Neural cell (in vitro differentiated cells): ENCODE results near the gene TRA2A. TPM values are rescaled to one million over a fixed set of nuclear protein-coding genes. Genes with fewer than 3 reads are reported as not detected.

Experiments
- H2AFZ ChIP-seq: fragments of 200-600, 300-800 bp; sonication (generic), shearing (Covaris generic); 2 replicates; pipeline ENCODE4 v1.6.0; 2014; ENCODE audit warnings: low read depth, mild to moderate bottlenecking, antibody characterized with exemption, low read length, moderate library complexity
- H3F3A ChIP-seq: fragments of 200-600 bp; shearing (Covaris generic); 2 replicates; pipeline ENCODE4 v1.6.1; 2016; ENCODE audit warnings: mild to moderate bottlenecking, moderate library complexity, mixed read lengths, antibody characterized with exemption, low read length; ENCODE audit not compliant: insufficient read depth, poor library complexity, severe bottlenecking
- H3K27ac ChIP-seq: fragments of 200-600, 300-800 bp; sonication (generic), shearing (Covaris generic); 2 replicates; pipeline ENCODE4 v1.5.1; 2014; ENCODE audit warnings: mild to moderate bottlenecking, low read length, moderate library complexity
- H3K27me3 ChIP-seq: fragments of 300-800, 200-600 bp; sonication (generic), shearing (Covaris generic); 2 replicates; pipeline ENCODE4 v1.6.0; 2014; ENCODE audit warnings: mild to moderate bottlenecking, low read depth, low read length, moderate library complexity; ENCODE audit not compliant: insufficient read depth
- H3K36me3 ChIP-seq: fragments of 300-800, 200-600 bp; sonication (generic), shearing (Covaris generic); 2 replicates; pipeline ENCODE4 v1.5.1; 2014; ENCODE audit warnings: mild to moderate bottlenecking, antibody characterized with exemption, low read length, moderate library complexity; ENCODE audit not compliant: insufficient read depth
- H3K4me2 ChIP-seq: fragments of 300-800, 200-600 bp; sonication (generic), shearing (Covaris generic); 2 replicates; pipeline ENCODE4 v1.6.0; 2014; ENCODE audit warnings: mild to moderate bottlenecking, low read length
- H3K4me3 ChIP-seq: fragments of 300-800, 200-600 bp; sonication (generic), shearing (Covaris generic); 2 replicates; pipeline ENCODE4 v1.5.1; 2014; ENCODE audit warnings: mild to moderate bottlenecking, low read length, moderate library complexity
- H3K79me2 ChIP-seq: fragments of 200-600 bp; shearing (Covaris generic); replicated peaks from 2 replicates; pipeline ENCODE4 v1.6.0; 2014; ENCODE audit warnings: mild to moderate bottlenecking, low read length, moderate library complexity; ENCODE audit not compliant: insufficient read depth
- H3K9ac ChIP-seq: fragments of 300-800, 200-600 bp; sonication (generic), shearing (Covaris generic); 2 replicates; pipeline ENCODE4 v1.6.1; 2016; ENCODE audit warnings: mild to moderate bottlenecking, low read length, mixed read lengths
- H3K9me2 ChIP-seq: fragments of 200-600 bp; shearing (Covaris generic); 2 replicates; pipeline ENCODE4 v1.6.1; 2016; ENCODE audit warnings: mild to moderate bottlenecking, low read length, mixed read lengths; ENCODE audit not compliant: insufficient read depth
- H3K9me3 ChIP-seq: fragments of 200-600, 300-800 bp; sonication (generic), shearing (Covaris generic); 2 replicates; pipeline ENCODE4 v1.6.1; 2016; ENCODE audit warnings: mild to moderate bottlenecking, mixed run types, low read length, moderate library complexity, mixed read lengths
- H4K20me1 ChIP-seq: fragments of 200-600 bp; shearing (Covaris generic); 2 replicates; pipeline ENCODE4 v1.6.1; 2016; ENCODE audit warnings: mild to moderate bottlenecking, mixed run types; ENCODE audit not compliant: insufficient read depth
- CTCF ChIP-seq: fragments of 450-650 bp; IDR thresholded peaks from 2 replicates; pipeline ENCODE4 v1.5.1; 2014; ENCODE audit warnings: antibody characterized with exemption, mild to moderate bottlenecking, moderate library complexity; ENCODE audit not compliant: poor library complexity, severe bottlenecking
- EP300 ChIP-seq: fragments of 450-650 bp; conservative IDR thresholded peaks from 2 replicates; pipeline ENCODE4 v1.6.1; 2014; ENCODE audit warnings: antibody characterized with exemption, mild to moderate bottlenecking, moderate library complexity; ENCODE audit not compliant: poor library complexity, severe bottlenecking
- EZH2 ChIP-seq: fragments of 200-600, 300-800 bp; shearing (Covaris generic), sonication (generic); IDR thresholded peaks from 2 replicates; pipeline ENCODE4 v1.6.1; 2014; ENCODE audit warnings: antibody characterized with exemption, low read length, borderline replicate concordance, mild to moderate bottlenecking; ENCODE audit not compliant: insufficient read depth, poor library complexity, severe bottlenecking
- MXI1 ChIP-seq: fragments of 450-650 bp; conservative IDR thresholded peaks from 2 replicates; pipeline ENCODE4 v1.6.1; 2014; ENCODE audit warnings: antibody characterized with exemption, mild to moderate bottlenecking; ENCODE audit not compliant: poor library complexity, severe bottlenecking
- POLR2AphosphoS5 ChIP-seq: IDR thresholded peaks from 2 replicates; pipeline ENCODE4 v1.6.1; 2012
- RAD21 ChIP-seq: fragments of 450-650 bp; conservative IDR thresholded peaks from 2 replicates; pipeline ENCODE4 v1.6.1; 2014; ENCODE audit warnings: antibody characterized with exemption, mild to moderate bottlenecking, moderate library complexity
- SMC3 ChIP-seq: fragments of 450-650 bp; conservative IDR thresholded peaks from 2 replicates; pipeline ENCODE4 v1.6.1; 2014; ENCODE audit warnings: antibody characterized with exemption, mild to moderate bottlenecking, moderate library complexity; ENCODE audit not compliant: poor library complexity
- TAF1 ChIP-seq: IDR thresholded peaks from 2 replicates; pipeline ENCODE4 v1.6.1; 2012; ENCODE audit warnings: low read depth
- polyA plus RNA-seq: library from polyadenylated mRNA; depleted of rRNA; stranded (reverse); fragments of >200 nt; gene quantifications from 2 replicates; pipeline ENCODE4 v1.2.3, GENCODE V29; 2014
- TF ChIP-seq, protein P1 (sequence below): IDR thresholded peaks from 2 replicates; pipeline ENCODE4 v1.6.1; 2012; ENCODE audit warnings: borderline replicate concordance

The TRA2A gene
- polyA plus RNA-seq, 1 donor from 2014 or later, result 188 TPM

DNA sequence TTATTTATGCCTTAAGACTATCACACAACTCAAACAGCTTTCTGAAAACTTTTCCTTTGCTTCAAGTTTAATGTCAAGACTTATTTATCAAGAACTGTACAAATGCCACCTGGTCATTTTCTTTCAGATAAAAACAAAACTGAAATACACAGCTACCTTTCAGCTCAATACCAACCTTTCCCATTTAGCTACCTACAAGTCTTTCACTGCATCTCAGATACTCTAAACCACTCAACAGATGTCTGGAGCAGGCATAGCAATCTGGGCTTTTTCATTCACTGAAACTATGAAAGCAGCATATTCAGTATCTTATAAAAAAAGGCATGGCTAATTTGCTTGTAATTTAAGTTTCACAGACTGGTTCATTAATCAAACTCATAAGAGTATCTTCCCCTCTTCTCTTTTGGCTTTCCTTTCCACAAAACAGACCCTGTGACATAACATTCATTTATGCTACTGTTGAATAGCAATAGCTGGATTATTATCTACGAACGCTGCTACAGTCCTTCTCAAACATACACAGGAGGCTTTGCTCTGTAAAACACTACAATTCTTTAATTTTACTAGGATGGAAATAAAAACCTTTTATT is 8.2 kb downstream of the TRA2A start:
- TF ChIP-seq MXI1 (no peak), TAF1 (no peak), SMC3 (no peak), EP300 (no peak), RAD21 (no peak), EZH2 (no peak), POLR2AphosphoS5 (no peak), CTCF (no peak)
- TF ChIP-seq, protein P1, sequence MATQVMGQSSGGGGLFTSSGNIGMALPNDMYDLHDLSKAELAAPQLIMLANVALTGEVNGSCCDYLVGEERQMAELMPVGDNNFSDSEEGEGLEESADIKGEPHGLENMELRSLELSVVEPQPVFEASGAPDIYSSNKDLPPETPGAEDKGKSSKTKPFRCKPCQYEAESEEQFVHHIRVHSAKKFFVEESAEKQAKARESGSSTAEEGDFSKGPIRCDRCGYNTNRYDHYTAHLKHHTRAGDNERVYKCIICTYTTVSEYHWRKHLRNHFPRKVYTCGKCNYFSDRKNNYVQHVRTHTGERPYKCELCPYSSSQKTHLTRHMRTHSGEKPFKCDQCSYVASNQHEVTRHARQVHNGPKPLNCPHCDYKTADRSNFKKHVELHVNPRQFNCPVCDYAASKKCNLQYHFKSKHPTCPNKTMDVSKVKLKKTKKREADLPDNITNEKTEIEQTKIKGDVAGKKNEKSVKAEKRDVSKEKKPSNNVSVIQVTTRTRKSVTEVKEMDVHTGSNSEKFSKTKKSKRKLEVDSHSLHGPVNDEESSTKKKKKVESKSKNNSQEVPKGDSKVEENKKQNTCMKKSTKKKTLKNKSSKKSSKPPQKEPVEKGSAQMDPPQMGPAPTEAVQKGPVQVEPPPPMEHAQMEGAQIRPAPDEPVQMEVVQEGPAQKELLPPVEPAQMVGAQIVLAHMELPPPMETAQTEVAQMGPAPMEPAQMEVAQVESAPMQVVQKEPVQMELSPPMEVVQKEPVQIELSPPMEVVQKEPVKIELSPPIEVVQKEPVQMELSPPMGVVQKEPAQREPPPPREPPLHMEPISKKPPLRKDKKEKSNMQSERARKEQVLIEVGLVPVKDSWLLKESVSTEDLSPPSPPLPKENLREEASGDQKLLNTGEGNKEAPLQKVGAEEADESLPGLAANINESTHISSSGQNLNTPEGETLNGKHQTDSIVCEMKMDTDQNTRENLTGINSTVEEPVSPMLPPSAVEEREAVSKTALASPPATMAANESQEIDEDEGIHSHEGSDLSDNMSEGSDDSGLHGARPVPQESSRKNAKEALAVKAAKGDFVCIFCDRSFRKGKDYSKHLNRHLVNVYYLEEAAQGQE, result no peak
- H3K36me3 ChIP-seq, result peaks cover 11% of the 10 kb centered on the region
- no peak overlapping the region for H3K27ac ChIP-seq
- H3K9me3 ChIP-seq, result no peaks in the 10 kb centered on the region
- no peaks in the 10 kb centered on the region for H3F3A ChIP-seq
- no peaks in the 10 kb centered on the region for H3K9me2 ChIP-seq
- no peak overlapping the region for H3K9ac ChIP-seq
- no peaks in the 10 kb centered on the region for H3K27me3 ChIP-seq
- H3K79me2 ChIP-seq, result peaks cover 99% of the 10 kb centered on the region
- H2AFZ ChIP-seq, result no peak overlapping the region
- H4K20me1 ChIP-seq, result peaks cover 45% of the 10 kb centered on the region
- H3K4me3 ChIP-seq, result no peak overlapping the region
- H3K4me2 ChIP-seq, result no peak overlapping the region

DNA sequence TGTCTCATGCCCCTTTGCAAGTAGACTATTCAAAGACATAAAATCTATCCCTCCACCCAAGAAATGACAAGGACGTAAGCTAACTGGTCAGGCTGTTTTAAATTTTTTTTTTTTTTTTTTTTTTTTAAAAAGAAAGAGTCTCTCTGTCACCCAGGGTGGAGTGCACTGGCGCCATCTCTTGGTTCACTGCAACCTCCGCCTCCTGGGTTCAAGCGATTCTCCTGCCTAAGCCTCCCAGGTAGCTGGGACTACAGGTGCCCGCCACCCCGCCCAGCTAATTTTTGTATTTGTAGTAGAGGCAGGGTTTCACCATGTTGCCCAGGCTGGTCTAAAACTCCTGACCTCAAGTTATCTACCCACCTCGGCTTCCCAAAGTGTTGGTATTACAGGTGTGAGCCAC is 11.2 kb downstream of the TRA2A start:
- peaks cover 31% of the 10 kb centered on the region for H4K20me1 ChIP-seq

More for the DNA sequence above, 11.2 kb downstream of the TRA2A start:
- Histone ChIP-seq H3K27me3 (no peaks in the 10 kb centered on the region), H3K4me2 (no peak overlapping the region), H3K36me3 (peaks cover 11% of the 10 kb centered on the region), H3K79me2 (peaks cover 81% of the 10 kb centered on the region), H3K9ac (no peak overlapping the region), H3K9me2 (no peaks in the 10 kb centered on the region), H3F3A (no peaks in the 10 kb centered on the region), H2AFZ (no peak overlapping the region), H3K4me3 (no peak overlapping the region), H3K27ac (no peak overlapping the region), H3K9me3 (no peaks in the 10 kb centered on the region)
- TF ChIP-seq, protein P1, result no peak
- TF ChIP-seq RAD21 (no peak), CTCF (no peak), MXI1 (no peak), EP300 (no peak), TAF1 (no peak), SMC3 (no peak), EZH2 (no peak), POLR2AphosphoS5 (no peak)
